ENCODE results near the gene IGFBP2.

DNA sequence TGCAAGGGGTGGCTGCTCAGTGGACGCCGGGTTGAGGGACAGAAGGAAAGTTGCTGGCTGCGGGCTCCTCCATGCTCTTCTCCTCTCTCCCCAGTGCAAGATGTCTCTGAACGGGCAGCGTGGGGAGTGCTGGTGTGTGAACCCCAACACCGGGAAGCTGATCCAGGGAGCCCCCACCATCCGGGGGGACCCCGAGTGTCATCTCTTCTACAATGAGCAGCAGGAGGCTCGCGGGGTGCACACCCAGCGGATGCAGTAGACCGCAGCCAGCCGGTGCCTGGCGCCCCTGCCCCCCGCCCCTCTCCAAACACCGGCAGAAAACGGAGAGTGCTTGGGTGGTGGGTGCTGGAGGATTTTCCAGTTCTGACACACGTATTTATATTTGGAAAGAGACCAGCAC lies 30.6 kb downstream of the IGFBP2 start:
- TF ChIP-seq, protein P1, sequence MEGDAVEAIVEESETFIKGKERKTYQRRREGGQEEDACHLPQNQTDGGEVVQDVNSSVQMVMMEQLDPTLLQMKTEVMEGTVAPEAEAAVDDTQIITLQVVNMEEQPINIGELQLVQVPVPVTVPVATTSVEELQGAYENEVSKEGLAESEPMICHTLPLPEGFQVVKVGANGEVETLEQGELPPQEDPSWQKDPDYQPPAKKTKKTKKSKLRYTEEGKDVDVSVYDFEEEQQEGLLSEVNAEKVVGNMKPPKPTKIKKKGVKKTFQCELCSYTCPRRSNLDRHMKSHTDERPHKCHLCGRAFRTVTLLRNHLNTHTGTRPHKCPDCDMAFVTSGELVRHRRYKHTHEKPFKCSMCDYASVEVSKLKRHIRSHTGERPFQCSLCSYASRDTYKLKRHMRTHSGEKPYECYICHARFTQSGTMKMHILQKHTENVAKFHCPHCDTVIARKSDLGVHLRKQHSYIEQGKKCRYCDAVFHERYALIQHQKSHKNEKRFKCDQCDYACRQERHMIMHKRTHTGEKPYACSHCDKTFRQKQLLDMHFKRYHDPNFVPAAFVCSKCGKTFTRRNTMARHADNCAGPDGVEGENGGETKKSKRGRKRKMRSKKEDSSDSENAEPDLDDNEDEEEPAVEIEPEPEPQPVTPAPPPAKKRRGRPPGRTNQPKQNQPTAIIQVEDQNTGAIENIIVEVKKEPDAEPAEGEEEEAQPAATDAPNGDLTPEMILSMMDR (IDR thresholded peaks at IDR 0.05): no peak
- TF ChIP-seq, protein P2, sequence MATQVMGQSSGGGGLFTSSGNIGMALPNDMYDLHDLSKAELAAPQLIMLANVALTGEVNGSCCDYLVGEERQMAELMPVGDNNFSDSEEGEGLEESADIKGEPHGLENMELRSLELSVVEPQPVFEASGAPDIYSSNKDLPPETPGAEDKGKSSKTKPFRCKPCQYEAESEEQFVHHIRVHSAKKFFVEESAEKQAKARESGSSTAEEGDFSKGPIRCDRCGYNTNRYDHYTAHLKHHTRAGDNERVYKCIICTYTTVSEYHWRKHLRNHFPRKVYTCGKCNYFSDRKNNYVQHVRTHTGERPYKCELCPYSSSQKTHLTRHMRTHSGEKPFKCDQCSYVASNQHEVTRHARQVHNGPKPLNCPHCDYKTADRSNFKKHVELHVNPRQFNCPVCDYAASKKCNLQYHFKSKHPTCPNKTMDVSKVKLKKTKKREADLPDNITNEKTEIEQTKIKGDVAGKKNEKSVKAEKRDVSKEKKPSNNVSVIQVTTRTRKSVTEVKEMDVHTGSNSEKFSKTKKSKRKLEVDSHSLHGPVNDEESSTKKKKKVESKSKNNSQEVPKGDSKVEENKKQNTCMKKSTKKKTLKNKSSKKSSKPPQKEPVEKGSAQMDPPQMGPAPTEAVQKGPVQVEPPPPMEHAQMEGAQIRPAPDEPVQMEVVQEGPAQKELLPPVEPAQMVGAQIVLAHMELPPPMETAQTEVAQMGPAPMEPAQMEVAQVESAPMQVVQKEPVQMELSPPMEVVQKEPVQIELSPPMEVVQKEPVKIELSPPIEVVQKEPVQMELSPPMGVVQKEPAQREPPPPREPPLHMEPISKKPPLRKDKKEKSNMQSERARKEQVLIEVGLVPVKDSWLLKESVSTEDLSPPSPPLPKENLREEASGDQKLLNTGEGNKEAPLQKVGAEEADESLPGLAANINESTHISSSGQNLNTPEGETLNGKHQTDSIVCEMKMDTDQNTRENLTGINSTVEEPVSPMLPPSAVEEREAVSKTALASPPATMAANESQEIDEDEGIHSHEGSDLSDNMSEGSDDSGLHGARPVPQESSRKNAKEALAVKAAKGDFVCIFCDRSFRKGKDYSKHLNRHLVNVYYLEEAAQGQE (IDR thresholded peaks at IDR 0.05; ENCODE audit: insufficient read depth in 1 of 2, low read depth in 2 of 2, low read length in 1 of 2): no peak
